Iris pigment epithelial cell (primary cell): ENCODE results near the gene TOMM70.

Source experiments
- DNase-seq: peaks from one replicate; pipeline ENCODE4 v3.0.0-alpha.2; 2011; ENCODE audit warnings: low read depth

TOMM70 gene

DNA sequence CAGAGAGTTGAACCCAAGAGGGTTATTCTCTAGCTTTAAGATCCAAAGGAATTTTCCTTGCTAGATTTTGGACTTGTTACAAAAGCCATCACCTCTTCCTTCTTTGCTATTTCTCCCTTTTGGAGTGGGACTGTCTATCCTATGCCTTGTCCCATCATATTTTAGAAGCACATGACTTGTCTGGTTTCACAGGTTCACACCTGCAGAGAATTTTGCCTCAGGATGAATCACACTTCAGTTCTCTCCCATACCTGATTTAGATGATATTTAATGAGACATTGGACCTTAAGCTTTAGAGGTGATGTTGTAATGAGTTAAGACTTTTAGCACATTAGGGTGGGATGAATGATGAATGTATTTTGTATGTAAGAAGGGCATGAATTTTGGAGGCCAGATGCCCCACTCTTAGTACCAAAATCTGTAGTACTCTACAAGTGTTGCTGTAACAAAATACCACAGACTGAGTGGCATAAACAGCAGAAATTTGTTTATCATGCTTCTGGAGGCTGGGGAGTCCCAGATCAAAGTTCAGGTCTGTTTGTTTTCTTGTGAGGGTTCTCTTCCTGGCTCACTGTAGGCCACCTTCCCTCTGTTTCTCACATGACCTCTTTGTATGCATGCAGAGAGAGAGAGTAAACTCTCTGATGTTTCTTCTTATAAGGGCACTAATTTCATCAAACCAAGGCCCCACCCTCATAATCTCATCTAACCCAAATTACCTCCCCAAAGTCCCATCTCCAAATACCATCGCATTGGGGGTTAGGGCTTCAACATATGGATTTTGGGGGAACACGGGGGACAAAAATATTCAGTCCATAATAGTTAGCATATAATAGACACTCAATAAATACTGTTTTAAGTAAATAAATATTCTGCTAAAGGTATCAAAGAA is 10.4 kb upstream of the TOMM70 start:
- no peak for DNase-seq

DNA sequence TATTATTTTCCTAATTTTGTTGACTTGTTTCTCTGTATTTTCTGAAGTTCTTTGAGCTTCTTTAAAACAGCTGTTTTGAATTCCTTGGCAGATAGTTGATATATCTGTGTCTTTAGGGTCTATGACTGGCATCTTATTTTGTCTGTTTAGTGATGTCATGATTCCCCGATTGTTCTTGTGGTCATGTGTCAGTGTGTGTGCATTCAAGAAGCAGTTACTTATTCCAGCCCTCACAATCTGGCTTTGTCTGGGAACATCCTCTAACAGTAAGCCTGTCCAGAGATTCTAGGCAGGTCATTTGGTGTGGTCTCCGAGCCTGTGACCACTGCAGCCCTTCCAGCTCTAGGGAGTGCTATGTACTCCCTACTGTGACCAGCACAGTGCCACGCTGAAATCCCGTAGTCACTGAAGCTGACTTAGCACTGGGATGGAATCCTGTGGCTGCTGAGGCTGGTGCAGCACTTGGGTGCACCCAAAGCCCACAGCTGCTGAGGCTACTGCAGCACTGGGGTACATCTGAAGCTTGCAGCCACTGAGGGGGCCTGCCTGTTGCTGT is 7.2 kb upstream of the TOMM70 start:
- DNase-seq = no peak

DNA sequence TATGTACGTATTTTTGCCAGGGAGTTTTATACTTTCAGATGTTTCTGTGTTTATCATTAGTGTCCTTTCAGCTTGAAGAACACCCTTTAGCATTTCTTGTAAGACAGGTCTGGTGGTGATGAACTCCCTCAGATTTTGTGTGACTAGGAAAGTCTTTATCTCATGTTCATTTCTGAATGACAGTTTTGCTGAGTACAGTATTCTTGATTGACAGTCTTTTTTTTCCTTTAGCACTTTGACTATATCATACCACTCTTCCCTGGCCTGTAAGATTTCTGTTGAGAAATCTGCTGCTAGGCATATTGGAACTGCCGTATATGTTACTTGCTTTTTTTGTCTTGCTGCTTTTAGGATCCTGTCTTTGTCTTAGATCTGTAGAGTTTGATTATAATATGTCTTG is 6.3 kb upstream of the TOMM70 start:
- DNase-seq = no peak

DNA sequence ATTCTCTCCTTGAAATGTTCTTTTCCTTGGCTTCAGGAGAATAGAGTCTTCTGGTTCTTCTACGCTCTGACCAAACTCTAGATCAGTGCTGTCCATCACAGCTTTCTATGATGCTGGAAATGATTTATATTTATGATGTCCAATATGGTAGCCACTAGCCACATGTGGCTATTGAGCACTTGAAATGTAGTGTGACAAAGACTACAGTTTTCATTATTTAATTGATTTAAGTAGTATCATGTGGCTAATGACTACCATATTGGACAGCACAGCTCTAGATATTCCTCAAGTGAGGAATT is 3.3 kb upstream of the TOMM70 start:
- no peak for DNase-seq

DNA sequence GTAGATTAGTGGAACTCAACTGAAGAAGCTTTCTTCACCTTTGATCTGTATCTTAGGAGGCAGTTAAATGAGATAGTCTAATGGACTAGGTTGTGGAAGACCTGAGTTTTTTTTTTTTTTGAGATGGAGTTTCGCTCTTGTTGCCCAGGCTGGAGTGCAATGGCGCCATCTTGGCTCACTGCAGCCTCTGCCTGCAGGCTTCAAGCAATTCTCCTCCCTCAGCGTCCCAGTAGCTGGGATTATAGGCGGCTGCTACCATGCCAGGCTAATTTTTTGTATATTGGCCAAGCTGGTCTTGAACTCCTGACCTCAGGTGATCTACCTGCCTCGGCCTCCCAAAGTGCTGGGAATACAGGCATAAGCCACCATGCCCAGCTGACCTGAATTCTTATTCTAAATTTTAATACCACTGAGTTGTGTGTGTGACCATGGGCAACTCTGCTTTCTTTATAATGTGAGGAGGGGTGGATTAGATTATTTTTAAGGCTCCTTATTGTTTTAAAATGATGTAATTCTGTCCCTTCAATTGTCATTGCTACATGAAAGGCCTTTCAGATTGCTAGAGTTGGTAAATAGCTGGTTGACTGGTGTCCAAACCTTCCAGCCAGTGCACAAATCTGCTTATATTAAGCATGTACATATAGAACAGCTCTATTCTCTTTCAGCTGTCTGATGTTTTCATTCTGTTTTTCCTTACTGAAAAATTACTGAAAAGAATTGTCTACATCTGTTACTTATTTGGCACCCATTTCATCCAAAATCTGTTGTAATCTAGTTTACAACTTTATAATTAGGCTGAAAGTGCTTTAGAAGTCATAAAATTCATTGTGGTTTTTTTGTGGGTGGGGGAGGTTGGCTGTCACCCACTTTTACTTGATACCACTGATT is 2.7 kb upstream of the TOMM70 start:
- DNase-seq = no peak

DNA sequence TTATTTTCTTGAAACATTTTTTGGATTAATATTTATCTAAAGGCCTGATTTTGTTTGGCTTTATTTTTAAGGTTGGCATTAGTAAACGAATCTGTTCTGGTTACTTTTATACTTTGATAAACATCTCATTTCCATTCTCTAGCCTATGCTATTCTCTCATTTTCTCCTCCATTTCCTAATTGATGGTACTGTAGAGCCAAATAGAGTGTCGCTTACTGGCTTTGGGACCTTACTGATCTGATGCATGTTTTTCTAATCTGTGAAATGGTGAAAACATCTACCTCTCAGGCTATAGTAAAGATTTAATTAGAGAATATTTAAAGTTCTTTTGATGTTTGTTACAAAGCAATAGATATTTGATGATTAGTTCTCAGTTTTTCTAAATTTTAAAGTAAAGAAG is 2.0 kb upstream of the TOMM70 start:
- no peak for DNase-seq

DNA sequence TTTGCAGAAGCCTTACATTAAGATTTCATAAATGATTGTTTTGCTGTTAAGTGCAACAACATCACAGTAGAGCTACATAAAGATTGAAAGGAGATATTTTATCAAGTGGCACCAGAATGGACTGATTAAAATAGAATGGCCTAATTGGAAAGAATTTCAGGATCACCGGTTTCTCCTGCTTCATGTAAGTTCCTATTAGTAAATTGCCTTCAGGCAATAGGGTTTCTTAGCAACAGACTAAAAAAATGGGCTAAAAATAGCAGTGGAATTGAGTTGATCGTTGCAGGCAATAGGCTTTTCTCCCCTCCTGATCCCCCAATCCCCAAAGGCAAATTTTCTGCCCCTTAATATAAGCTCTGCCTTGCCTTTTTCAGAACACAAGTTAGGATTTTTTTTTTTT is 1.4 kb upstream of the TOMM70 start:
- DNase-seq = peak; percentile 41

DNA sequence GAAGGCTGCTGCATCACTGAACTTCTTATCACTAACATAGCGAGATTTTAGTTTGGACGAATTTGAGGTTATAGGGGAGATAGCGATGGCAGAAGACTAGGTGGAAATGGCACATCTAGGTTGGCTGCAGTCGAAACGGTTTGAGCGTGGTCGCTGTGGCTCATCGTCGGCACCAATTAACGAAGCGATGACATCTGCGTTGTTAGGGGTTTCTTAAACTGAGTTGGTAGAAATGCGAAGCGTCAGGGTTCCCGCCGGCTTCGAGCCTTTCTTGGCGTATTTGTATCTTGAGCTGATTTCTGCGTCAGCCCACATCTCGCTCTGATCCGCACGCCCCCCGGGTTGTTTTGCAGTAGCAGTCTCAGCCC is 769 bp upstream of the TOMM70 start:
- DNase-seq = peak; percentile 64

DNA sequence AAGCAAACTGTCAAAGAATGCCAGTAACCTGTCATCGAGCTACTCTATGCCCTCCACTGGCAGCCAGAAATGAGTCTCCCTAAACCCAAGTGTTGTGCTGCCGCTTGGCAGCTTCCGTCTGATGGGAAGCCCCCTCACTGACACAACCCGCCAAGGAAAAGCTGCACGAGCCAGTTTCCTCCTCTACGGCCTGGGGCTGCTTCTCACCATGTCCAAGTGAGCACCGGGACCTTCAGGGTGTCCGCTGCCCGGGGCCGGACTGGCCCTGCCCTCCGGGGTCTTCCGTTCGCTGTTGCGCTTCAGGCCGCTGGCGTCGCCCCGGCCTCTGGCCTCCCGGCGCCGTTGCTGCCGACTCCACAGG is 490 bp downstream of the TOMM70 start:
- peak; percentile 38 for DNase-seq

DNA sequence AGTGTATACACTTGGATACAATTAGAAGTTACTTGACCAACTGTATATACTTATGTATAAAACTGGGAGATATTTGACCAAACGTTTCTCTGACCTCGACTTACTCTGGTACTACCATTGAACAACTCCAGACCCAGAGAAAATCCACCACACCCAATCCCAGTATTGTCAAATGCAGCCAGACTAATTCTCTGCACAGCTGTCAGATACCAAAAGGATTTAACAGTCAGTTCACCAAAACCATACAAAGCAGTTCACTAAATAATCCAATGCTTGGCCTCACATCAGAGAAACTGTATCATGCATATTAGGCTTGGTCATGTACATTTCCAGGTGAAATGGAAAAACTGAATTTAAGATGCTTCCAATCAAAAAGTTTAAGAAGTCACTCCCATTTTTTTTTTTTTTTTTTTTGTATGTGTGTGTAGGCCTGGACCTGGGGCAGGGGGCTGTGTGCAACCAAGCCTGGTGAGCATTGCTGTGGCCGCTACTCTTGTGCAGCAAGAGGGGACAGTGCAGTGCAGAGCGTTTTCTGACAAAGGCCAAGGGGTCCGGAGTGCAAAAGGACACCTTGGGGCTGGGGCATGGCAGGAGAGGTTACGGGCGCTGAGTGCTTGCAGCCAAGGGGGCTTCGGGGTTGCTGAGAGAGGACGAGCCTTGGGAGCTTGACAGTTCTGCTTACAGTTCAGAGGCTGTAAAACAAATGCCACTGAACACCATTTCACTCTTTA is 1.4 kb downstream of the TOMM70 start:
- no peak for DNase-seq

DNA sequence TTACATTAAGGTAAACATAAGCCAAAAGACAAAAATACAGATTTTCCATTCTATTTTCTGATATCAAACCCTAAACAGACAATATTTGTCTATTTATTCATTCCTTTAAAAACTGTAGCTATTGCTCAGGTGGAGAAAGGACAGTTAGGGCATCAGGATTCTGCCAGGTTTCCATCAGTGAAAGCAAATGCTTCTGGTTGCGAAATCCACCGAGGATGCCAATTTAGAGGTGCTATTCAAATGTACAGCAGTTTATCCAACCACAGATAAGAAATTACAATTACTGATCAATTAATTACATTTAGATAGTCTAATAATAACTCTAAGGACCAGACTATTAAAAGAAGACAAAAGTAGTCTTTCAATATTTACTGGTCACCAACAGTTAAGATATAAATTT is 3.9 kb downstream of the TOMM70 start:
- no peak for DNase-seq

DNA sequence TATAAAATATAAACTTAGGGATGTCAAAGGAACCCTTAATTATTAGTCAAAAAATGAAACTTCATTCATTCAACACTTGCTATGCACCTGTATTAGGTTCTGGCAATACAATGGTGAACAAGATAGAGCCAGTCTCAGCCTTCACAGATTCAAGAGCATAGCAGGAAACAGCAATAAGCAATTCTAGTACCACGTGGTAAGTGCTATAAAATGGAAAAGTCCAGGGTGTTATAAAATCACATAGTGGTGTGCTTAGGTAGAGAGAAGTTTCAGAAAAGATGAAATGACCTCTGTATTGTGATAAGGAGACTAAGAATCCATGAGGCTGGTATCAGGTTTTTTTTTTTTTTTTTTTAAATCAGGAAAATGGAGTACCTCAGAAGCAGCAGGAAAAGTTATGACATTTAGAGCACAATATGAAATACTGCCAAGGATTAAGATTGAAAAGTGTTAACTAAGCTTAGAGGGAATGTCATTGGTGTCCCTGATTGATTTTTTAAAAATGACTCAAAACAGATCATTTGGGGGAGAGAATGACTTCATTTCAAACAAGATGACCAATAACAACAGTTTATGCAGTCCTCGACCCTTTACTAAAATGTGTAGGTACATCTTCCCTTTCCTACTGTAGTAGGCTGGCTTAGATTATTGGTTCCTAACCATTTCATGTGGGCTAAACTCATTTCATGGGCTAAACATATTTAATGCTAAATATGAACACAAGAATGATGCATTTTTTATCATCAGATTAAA is 5.0 kb downstream of the TOMM70 start:
- DNase-seq = no peak

DNA sequence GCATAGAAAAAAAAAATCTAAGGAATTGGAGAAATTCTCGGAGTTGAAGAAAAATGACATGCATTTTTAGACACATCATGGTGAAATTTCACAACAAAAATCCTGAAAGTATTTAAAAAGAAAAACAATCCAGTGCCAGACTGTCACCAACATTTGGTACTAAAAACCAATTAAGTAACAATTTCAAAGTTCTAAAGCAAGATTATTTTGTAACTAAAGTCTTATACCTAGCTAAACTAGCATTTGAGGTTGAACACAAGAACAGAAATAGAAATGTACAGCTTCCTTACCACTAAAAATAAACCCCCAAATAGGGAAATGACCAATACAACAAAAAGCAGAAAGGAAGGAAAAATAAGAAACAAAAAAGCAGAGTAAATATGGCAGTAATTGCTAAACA is 11.9 kb downstream of the TOMM70 start:
- DNase-seq = no peak

DNA sequence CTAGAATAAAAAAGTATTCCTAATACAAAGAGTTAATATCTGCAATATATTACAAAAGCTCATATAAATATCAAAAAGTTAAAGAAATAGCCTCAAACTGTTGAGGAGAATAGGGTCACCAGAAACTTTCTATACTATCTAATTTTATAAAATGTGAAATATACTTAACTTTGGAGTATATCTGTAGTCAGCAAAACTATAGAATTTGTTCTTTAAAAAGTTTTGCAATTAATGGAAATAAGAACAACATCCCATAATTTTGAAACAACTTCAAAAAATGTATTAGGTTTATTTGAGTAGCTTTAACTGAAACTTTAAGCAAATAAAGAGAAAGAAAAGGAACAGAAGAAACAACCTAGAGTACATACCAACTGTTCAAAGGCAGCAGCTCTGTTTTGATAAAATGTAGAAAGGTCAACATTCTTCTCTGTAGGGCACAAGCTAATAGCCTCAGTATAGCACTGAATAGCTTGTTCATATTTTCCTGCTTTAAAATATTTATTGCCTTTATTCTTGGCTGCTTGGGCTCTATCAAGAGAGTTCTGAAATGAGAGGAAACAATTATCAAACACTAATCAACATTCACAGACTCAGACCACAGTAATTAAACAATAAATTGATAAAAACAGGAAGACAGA is 14.3 kb downstream of the TOMM70 start:
- DNase-seq = peak; percentile 63

DNA sequence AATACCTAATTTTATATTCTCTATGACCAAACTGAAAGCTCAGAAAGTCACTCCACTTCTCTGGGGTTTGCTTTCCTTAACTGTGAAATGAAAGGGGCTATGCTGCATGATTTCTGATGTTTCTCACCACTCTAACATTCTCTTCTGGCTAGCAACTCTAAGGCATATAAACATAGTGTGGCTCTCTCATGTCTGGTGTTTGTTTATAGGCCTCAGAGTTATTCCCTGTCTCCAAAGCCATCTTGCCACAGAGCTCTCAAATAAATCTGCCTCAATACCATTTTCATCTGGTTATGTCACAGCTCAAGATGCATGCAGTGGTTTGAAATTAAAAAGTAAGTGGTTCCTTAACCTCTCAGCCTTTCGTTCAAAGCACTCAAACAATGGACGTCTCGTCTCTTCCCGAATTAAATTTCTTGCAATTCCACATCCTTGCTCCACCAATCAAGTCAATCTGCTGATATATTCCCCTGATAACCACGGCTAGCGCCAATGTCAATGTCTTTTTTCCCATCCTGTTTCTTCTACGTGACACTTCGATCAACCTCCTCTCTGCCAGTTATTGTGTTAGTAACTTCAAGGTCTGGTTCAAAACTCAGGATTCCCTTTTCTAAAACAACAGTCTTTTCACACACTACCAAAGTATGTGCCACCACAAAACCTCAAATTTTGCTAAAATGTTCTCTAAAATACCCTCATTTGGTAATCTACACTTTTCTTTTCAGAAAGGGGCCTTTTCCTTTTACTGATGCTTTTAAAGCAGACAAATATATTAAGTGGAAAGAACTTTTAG is 16.0 kb downstream of the TOMM70 start:
- DNase-seq = peak; percentile 73

DNA sequence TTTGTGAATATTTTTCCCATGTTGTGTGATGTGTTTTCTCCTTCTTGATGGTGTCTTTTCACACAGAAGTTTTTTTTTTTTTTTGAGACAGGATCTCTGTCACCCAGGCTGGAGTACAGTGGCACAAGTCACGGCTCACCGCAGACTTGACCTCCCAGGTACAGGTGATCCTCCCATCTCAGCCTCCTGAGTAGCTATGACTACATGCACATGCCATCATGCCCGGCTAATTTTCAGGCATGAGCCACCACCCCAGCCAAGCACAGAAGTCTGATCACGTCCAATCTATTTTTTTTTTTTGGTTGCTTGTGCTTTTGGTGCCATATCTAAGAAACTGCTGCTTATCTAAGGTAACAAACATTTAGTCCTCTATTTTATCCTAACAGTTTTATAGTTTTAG is 24.6 kb downstream of the TOMM70 start:
- no peak for DNase-seq

DNA sequence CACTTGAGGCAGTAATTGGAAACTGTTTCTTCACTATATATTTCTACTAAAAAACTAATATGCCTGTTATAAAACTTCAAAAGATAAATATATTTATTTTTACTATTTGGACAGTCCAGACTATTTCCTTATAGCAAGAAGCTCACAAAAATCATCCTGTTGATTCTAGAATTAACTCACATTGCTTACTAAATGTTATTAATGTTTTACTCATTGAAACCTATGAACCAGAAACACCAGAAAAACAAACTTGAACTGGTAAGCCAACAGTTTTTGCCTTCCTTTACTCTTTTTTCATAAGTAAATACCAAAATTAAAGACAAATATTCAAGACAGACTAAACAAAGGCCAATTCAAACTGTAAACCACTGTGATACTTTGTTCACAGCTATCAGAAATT is 26.4 kb downstream of the TOMM70 start:
- DNase-seq = no peak

DNA sequence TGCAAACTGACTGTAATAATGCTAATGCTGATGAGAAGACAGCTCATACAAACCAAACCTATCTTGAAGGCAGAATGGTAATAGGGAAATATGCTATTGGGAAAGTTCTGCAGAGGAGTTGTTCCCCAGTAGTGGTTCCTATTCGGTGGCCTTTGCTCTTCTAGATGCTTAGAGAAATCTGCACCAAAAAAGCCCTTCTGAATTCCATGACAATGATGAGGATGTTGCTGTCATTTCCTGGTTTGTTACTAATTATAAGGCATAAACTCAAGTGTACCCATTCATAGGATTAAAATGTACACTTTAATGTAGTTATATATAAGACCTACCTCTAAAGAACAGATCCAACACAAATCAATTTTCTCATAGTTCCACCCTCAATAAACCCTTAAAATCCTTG is 30.1 kb downstream of the TOMM70 start:
- DNase-seq = no peak

DNA sequence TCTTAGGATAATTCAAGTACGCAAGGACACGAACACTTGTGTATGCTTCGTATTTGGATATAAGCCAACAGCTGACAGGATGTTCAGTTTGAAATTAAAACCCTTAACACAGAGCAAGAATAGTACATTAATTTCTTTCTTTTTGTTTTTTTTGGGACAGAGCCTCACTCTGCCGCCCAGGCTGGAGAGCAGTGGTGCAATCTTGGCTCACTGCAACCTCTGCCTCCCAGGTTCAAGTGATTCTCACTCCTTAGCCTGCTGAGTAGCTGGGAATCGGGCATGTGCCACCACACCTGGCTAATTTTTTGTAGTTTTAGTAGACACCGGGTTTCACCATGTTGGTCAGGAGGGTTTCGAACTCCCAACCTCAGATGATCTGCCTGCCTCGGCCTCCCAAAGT is 32.4 kb downstream of the TOMM70 start:
- DNase-seq = peak; percentile 34

DNA sequence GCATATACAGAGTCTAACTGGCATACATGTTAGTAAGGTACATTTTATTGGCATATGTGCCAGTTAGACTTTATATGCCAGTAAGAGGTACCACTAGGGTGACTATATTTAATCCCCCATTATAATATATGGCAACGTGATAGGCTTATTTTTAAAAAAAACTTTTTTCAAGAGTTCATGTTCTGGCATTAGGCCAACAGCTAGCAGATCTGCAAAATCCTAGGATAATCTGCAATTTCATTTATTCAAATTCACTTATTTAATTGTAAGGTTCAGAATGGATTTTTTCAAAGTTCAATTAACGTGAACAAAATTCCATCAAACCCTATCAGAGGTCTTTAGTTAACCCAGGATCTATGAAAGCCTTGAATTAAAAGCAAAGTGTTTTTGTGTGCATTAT is 34.5 kb downstream of the TOMM70 start:
- DNase-seq = no peak

DNA sequence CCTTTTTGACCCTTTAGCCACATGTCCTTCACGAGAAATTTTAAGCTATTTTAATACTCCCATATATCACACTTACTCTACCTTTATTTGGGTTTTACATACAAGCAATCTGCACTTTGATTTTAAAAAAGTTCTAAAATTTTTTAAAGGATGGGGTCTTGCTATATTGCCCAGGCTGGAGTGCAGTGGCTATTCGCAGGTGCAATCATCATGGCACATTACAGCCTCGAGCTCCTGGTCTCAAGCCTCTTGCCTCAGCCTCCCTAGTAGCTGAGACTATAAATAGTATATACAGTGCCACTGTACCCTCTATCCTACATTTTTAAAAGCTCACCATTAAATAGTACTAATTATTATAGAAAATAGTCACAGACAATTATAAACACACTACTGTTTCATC is 36.5 kb downstream of the TOMM70 start:
- no peak for DNase-seq
